ENCODE results near the gene CASP12.

DNA sequence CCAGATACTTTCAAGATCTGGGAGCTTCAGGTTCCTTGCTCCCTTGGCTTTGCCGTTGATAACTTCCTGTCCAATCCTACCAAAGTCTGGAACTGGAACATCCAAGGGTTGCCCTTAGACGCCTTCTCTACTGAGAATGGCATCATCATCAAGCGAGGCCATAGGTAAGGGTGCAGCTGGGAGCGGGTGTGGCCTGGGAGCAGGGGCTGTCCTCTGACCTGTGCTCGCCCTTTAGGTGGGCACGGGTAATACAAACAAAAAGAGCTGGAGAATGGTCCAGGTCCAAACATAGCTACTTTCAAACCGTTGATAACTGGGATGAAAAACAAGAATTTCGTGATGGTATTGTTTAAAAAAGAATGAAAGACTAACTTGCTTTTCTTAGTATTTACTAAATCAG lies 25.0 kb downstream of the CASP12 start:
- TF ChIP-seq TAF1 (IDR thresholded peaks at IDR 0.05; ENCODE audit: low read depth) = no peak
- TF ChIP-seq EGR1 (IDR thresholded peaks at IDR 0.05) = no peak
- TF ChIP-seq CEBPB (IDR thresholded peaks at IDR 0.05) = no peak
- no peak for TF ChIP-seq NFIC (IDR thresholded peaks at IDR 0.05)
- no peak for TF ChIP-seq RAD21 (IDR thresholded peaks at IDR 0.05; ENCODE audit: low read depth)
- TF ChIP-seq FOXM1 (IDR thresholded peaks at IDR 0.05; ENCODE audit: borderline replicate concordance, low read depth) = no peak
- no peak for TF ChIP-seq YY1 (IDR thresholded peaks at IDR 0.05; ENCODE audit: low read depth)

All from Ishikawa (cell line).